Keratinocyte (primary cell): ENCODE data around the gene APOB.

Experiments used
- EZH2 ChIP-seq: IDR thresholded peaks from one replicate; pipeline ENCODE4 v1.6.1; 2012; ENCODE audit warnings: inconsistent platforms, mild to moderate bottlenecking, low read length, moderate library complexity
- TF ChIP-seq, protein P1 (sequence below), 3 experiments: IDR thresholded peaks in 1 of 3; conservative IDR thresholded peaks in 1 of 3; optimal IDR thresholded peaks in 1 of 3; 2 replicates in 2 of 3; 3 replicates in 1 of 3; pipeline versions ENCODE3 to v1.5.1; 2011; ENCODE audit warnings: low read length in 3 of 3, mild to moderate bottlenecking in 3 of 3, moderate library complexity in 2 of 3, control low read depth in 1 of 3, inconsistent platforms in 1 of 3; ENCODE audit not compliant: insufficient read depth in 2 of 3; ENCODE audit errors: extremely low read depth in 1 of 3

DNA sequence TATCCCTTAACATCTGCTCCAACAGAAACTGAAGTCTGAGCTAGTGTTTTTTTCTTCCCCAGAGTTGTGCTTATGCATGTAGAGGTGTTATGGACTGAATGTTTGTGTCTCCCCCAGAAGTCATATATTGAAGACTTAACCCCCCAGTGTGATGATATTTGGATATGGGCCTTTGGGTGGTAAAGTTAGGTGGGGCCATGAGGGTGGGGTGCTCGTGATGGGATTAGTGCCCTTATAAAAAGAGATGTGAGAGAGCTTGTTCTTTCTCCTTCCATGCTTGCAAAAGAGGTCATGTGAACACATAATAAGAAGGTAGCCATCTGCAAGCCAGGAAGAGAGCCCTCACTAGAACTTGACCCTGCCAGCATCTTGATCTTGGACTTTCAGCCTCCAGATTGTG lies 34.4 kb upstream of the APOB start:
- TF ChIP-seq, protein P1, sequence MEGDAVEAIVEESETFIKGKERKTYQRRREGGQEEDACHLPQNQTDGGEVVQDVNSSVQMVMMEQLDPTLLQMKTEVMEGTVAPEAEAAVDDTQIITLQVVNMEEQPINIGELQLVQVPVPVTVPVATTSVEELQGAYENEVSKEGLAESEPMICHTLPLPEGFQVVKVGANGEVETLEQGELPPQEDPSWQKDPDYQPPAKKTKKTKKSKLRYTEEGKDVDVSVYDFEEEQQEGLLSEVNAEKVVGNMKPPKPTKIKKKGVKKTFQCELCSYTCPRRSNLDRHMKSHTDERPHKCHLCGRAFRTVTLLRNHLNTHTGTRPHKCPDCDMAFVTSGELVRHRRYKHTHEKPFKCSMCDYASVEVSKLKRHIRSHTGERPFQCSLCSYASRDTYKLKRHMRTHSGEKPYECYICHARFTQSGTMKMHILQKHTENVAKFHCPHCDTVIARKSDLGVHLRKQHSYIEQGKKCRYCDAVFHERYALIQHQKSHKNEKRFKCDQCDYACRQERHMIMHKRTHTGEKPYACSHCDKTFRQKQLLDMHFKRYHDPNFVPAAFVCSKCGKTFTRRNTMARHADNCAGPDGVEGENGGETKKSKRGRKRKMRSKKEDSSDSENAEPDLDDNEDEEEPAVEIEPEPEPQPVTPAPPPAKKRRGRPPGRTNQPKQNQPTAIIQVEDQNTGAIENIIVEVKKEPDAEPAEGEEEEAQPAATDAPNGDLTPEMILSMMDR (optimal IDR thresholded peaks at IDR 0.05 in 1 of 3, IDR thresholded peaks at IDR 0.05 in 1 of 3, conservative IDR thresholded peaks at IDR 0.05 in 1 of 3; ENCODE audit: extremely low read depth in 1 of 3, insufficient read depth in 2 of 3, low read length in 3 of 3), result no peak
- TF ChIP-seq EZH2, result no peak
